ENCODE measurements around the gene CPE.

CPE gene

DNA sequence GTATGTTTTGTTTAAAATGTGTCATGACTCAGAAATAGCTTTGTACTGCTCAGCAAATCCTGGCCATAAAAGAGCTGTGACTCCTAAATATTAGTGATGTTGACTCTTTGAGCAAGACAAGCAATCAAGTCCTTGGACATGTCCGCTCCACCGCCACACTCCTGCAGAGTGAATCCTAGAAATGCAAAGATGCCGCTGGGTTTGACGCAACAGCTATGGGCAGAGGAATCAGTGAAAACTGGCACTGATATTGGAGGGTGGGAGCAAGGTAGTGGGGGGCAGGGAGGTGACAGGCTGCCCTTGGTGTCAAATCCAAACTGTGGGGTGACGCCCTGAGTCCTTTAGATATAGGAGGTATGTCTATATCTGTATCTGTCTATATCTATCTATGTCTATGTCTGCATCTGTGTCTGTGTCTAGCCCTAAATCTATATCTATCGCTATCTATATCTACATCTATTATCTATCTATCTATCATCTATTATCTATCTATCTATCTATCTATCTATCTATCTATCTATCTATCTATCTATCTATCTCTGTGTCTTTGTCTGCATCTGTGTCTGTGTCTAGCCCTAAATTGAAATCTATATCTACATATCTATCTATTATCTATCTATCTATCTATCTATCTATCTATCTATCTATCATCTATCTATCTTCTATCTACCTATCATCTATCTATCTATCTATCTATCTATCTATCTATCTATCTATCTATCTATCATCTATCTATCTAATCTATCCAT, 129.7 kb downstream of the CPE start:
- DNase-seq (ENCODE audit: low spot score), result no peak

DNA sequence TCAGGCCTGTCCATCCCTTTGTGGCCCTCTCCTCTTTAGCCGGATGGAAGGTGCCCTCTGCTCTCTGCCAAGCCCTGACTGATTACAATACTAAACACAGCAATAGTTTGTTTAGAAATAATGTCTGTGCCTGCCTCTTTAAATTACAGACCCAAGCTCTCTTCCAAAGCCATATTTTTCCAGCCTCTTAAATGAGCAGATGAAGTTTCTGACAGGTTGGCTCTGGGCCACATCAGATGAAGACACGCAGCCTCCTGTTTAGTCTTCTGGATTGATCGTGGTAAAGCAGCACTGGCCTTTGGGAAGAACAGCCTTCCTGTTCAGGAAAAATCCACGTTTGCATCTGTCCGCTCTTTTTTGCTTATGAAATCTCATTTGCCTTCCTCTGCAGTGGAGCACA, 133.6 kb downstream of the CPE start:
- peak; percentile 22 for DNase-seq (ENCODE audit: low spot score)

- no peak for DNase-seq (ENCODE audit: low spot score)
Measured at GRCh38 chr4:165514739-165515138, 135.9 kb downstream of the CPE start.

DNA sequence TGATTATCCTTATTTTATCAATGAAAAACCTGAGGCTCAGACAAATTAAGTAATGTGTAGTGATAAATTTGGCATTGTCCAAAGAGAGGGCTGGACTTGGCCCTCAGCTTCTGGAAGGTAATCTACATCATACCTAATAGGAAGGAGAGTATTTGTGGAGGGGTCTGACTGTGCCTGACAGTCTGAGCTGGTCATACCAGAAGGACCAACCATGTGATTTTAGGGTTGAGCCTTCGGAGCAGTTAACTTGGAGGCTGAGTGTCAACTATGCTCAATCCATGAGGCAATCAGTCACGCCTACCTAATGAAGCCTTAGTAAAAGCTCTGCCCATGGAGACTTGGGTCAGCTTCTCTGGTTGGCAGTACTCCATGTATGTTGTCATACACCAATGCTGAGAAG, 136.4 kb downstream of the CPE start:
- DNase-seq (ENCODE audit: low spot score), result no peak

GRCh38 chr4:165516281-165516833, 137.5 kb downstream of the CPE start:
- DNase-seq (ENCODE audit: low spot score), result no peak

DNA sequence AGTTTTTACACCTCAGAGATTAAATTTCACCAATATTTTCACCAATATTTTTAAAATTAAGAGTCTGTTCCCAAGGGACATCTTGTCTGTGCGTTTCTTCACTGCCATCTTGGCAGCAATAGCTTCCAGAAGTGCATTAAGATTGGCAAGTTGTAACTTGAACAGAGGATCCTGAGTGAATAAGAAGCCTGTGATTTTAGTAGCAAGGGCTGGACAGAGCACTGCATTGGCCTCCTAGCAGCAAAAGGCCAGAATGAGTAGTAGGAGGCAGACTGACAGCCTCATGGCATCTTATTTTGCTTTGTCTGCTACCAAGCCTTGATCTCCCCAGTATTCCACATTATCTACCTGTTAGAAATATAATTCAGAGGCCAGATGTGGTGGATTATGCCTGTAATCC, 138.4 kb downstream of the CPE start:
- no peak for DNase-seq (ENCODE audit: low spot score)

DNA sequence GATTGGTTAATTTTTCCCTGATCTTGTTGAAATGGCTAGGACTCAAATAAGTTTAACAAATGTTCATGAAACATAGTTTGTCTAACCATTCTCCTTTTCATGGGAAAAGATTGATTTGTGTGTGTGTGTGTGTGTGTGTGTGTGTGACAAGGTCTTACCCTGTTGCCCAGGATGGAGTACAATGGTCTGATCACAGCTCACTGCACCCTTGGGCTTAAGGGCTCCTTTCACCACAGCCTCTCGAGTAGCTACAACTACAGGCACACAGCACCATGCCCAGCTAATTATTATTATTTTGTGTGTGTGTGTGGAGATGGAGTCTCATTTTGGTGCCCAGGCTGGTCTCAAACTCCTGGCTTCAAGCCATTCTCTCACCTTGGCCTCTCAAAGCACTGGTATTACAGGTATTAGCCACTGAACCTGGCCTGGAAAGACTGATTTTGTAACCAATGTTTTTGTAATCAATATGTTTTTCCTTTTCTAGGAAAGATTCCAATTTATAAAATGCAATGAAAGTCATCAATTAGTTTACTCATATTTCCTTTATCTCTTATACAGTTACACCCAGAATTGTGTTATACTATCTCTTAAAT, 139.3 kb downstream of the CPE start:
- DNase-seq (ENCODE audit: low spot score), result no peak

DNA sequence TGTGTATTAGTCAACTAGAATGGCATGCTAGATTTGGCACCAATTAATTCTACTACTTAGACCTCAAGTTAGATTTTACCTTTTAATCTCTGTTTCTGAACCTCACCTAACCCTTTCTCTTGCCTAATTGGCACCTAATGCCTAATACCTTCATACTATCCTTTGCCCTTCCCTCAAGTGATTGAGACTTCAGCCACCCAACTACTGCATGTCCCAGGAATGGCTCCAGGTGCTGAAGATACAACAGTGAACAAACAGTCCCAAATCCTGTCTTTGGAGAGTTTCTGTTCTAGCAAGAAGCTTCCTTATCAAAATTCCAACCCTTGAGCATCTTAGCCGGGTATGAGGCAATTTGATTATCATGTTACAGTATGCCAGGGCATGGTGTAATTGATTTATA, 139.9 kb downstream of the CPE start:
- no peak for DNase-seq (ENCODE audit: low spot score)

GRCh38 chr4:165519591-165519990, 140.8 kb downstream of the CPE start:
- DNase-seq (ENCODE audit: low spot score), result no peak

- DNase-seq (ENCODE audit: low spot score), result no peak
Measured at GRCh38 chr4:165520086-165520485, 141.3 kb downstream of the CPE start.

DNA sequence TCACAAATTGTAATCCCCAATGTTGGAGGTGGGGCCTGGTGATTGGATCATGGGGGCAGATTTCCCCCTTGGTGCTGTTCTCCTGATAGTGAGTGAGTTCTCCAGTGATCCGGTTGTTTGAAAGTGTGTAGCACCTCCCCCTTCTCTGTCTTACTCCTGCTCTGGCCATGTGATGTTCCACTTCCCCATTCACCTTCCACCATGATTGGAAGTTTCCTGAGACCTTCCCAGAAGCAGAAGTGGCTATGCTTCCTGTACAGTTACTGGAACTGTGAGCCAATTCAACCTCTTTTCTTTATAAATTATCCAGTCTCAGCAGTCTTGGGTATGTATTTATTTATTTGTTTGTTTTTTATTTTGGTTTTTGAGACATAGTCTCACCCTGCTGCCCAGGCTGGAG, 143.2 kb downstream of the CPE start:
- no peak for DNase-seq (ENCODE audit: low spot score)

DNA sequence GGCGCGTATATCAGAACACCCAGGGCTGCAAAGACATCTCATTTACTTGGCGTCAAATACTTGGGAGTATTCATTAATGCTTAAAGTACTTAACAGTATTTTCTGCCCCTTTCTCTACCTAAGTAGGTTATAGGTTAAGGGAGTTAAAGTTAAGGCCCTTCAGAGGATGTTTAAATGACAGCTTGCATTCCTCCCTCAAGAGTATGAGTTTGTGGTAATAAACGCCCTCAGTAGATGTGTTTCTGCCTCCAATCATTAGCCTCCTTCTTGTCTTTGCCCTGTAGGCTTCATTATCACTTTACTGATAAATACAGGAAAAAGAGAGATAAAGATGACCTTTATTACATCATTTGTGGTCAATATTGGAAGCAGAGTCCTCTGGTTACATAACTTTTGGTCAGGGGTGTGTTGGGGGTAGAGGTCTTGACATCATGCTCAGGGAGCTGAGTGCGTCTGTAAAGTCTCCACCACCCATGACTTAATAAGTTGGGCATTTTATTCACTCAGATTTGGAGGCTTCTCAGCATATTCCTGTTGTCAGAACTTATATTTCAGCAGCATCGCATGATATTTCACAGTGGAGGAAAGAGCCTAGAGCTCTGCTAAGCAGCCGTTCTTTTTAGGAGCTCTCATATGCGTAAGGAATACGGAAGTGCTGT, 145.9 kb downstream of the CPE start:
- DNase-seq (ENCODE audit: low spot score), result no peak

GRCh38 chr4:165532976-165533375, 154.2 kb downstream of the CPE start:
- DNase-seq (ENCODE audit: low spot score), result no peak

DNA sequence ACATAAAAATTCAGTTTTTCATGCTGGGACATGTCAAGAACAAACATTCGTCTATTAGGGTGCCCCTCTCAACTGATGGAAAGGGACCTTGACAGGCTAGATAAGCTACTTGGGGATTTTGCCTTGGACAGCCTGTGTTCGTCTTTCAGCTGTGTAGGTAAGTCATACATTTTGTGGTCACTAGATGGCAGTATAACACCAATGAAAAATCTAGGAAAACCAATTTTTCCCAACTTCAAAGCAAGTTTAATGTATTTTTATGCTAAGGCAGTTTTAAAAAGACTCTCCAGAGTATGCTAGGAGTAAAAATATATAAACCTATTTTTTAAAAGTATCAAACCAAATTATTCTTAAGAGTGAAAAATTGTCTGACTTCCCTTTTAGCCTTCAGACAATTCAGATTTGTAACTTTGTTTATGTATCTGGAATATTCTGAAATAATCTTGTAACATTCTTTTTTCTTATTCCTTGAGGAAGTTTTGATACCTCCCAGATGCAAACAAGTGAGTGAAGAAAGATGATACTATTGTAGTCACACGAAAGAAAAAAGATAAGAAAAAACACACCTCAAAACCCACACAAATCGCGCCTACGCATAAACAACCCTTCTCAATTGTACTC, 158.3 kb downstream of the CPE start:
- DNase-seq (ENCODE audit: low spot score), result peak; percentile 71

DNA sequence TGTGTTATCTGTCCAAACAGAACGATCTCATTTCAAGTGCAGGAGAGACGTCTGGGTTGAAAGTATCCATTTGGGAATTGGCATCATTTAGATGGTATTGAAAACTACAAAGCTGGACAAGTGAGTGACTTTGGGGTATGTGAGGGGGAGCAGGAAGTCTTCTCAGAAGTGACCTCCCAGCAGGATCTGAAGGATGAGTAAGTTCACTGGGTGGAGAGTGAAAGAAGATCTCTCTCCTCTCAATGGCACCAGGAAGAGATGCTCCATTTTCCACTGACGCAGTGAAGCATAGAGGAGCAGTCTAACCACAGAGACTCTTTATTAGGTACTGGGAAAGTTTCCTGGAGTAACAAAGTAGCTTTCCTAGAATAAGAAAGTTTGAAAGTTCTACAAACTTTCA, 161.0 kb downstream of the CPE start:
- no peak for DNase-seq (ENCODE audit: low spot score)

DNA sequence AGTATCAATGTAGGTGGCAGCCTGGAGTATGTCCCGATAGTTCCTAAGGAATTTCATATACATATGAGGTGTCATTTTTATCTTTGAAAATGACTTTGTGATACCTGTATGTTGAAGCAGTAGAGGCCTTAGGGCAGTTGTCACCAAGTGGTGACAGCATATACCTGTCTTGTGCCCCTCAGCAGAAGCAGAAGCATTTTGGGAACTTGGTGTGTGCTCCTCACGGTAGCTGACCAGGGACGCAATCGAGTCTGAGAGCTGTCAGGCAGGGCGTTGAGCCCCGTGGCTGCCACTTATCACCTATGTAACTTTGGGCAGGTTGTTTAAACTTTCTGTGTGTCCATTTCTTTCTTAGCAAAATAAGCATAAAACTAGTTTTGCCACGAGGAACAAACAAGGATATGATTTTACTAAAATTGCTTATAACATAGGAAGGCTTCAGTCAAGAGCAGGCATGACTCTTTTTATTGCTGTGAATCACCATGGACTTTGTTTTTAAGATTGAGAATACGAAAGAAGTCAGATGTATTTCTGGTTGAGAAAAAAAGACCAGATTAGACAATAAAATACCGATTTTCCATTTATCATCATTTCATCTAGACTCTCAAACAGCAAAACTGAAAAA, 161.5 kb downstream of the CPE start:
- no peak for DNase-seq (ENCODE audit: low spot score)

GRCh38 chr4:165541851-165542459, 163.1 kb downstream of the CPE start:
- DNase-seq (ENCODE audit: low spot score), result no peak

GRCh38 chr4:165542476-165542875, 163.7 kb downstream of the CPE start:
- DNase-seq (ENCODE audit: low spot score), result no peak

All from Ammon's horn (tissue), 1 donor.